ENCODE results near the gene PDILT. TPM values are rescaled to one million over a fixed set of nuclear protein-coding genes. Genes with fewer than 3 reads are reported as not detected.
"Not testable (repeated sequence)": the region's sequence is repeated elsewhere in the genome, so short reads cannot be mapped to it uniquely, and the experiment has no call there.

Gene PDILT
- not detected for total RNA-seq

- intact Hi-C loops (cut with DNase I; ENCODE audit: low total_unique reads) = no loop called here
- no peaks in the 10 kb centered on the region for H3K27me3 ChIP-seq
- H3K4me1 ChIP-seq = no peaks in the 10 kb centered on the region
Measured at GRCh38 chr16:20404637-20405036, at the start of gene PDILT. TSS of gene PDILT (minus strand) at chr16:20404737. CDS start at chr16:20399300, 5,437 bp downstream.

GRCh38 chr16:20453633-20454032 is 49.1 kb upstream of the PDILT start:
- intact Hi-C loops (cut with DNase I; ENCODE audit: low total_unique reads); DNase-seq (ENCODE audit: low spot score in 2 of 2); H3K27me3 ChIP-seq; H3K4me3 ChIP-seq; H3K27ac ChIP-seq; H3K36me3 ChIP-seq; H3K4me1 ChIP-seq; H3K9me3 ChIP-seq: not testable (repeated sequence)

More at GRCh38 chr16:20404637-20405036, at the start of gene PDILT:
- no peaks in the 10 kb centered on the region for H3K36me3 ChIP-seq
- no peaks in the 10 kb centered on the region for H3K9me3 ChIP-seq
- no peak for DNase-seq (ENCODE audit: low spot score in 2 of 2)
- no peak for TF ChIP-seq POLR2AphosphoS5 (IDR thresholded peaks at IDR 0.05)
- no peak for TF ChIP-seq POLR2A (IDR thresholded peaks at IDR 0.05)
- no peak for TF ChIP-seq CTCF (IDR thresholded peaks at IDR 0.05)
- no peak within 1 kb of the TSS for H3K4me3 ChIP-seq
- H3K27ac ChIP-seq = no peak within 1 kb of the TSS

- H3K4me3 ChIP-seq; H3K9me3 ChIP-seq; DNase-seq (ENCODE audit: low spot score in 2 of 2); H3K27me3 ChIP-seq; H3K36me3 ChIP-seq; H3K4me1 ChIP-seq; intact Hi-C loops (cut with DNase I; ENCODE audit: low total_unique reads); H3K27ac ChIP-seq: not testable (repeated sequence)
Measured at GRCh38 chr16:20451364-20451763, 46.8 kb upstream of the PDILT start, which contains the start of gene ACSM2A. TSS of gene ACSM2A (plus strand) at chr16:20451521. CDS start at chr16:20460115, 8,594 bp downstream.

GRCh38 chr16:20446652-20447393 is 42.3 kb upstream of the PDILT start:
- H3K36me3 ChIP-seq; H3K4me1 ChIP-seq; intact Hi-C loops (cut with DNase I; ENCODE audit: low total_unique reads); H3K9me3 ChIP-seq; H3K4me3 ChIP-seq; H3K27me3 ChIP-seq; H3K27ac ChIP-seq; DNase-seq (ENCODE audit: low spot score in 2 of 2): not testable (repeated sequence)

GRCh38 chr16:20441859-20442258 is 37.3 kb upstream of the PDILT start:
- H3K4me3 ChIP-seq; H3K36me3 ChIP-seq; H3K9me3 ChIP-seq; H3K27ac ChIP-seq; DNase-seq (ENCODE audit: low spot score in 2 of 2); H3K27me3 ChIP-seq; intact Hi-C loops (cut with DNase I; ENCODE audit: low total_unique reads); H3K4me1 ChIP-seq: not testable (repeated sequence)

GRCh38 chr16:20441191-20441590 is 36.7 kb upstream of the PDILT start:
- no peak overlapping the region for H3K27ac ChIP-seq
- intact Hi-C loops (cut with DNase I; ENCODE audit: low total_unique reads) = no loop called here
- H3K27me3 ChIP-seq = no peaks in the 10 kb centered on the region
- no peaks in the 10 kb centered on the region for H3K4me1 ChIP-seq
- H3K36me3 ChIP-seq = no peaks in the 10 kb centered on the region
- no peak for TF ChIP-seq CTCF (IDR thresholded peaks at IDR 0.05)
- TF ChIP-seq POLR2A (IDR thresholded peaks at IDR 0.05) = no peak
- no peak for TF ChIP-seq POLR2AphosphoS5 (IDR thresholded peaks at IDR 0.05)
- no peak overlapping the region for H3K4me3 ChIP-seq
- H3K9me3 ChIP-seq = no peaks in the 10 kb centered on the region
- DNase-seq (ENCODE audit: low spot score in 2 of 2) = no peak

- H3K9me3 ChIP-seq; intact Hi-C loops (cut with DNase I; ENCODE audit: low total_unique reads): not testable (repeated sequence)
- peak overlapping the region; percentile 48 to 84 for H3K27ac ChIP-seq
Measured at GRCh38 chr16:20440731-20441130, 36.2 kb upstream of the PDILT start.

GRCh38 chr16:20439820-20440231 is 35.3 kb upstream of the PDILT start:
- TF ChIP-seq POLR2AphosphoS5 (IDR thresholded peaks at IDR 0.05) = peak in 1 of 3 donors; percentile 88
- H3K36me3 ChIP-seq; H3K4me3 ChIP-seq; intact Hi-C loops (cut with DNase I; ENCODE audit: low total_unique reads); H3K4me1 ChIP-seq; H3K9me3 ChIP-seq; H3K27me3 ChIP-seq: not testable (repeated sequence)
- peak; percentile 52 to 76 for DNase-seq (ENCODE audit: low spot score in 2 of 2)
- H3K27ac ChIP-seq = peak overlapping the region; percentile 36 to 63

More at GRCh38 chr16:20440731-20441130, 36.2 kb upstream of the PDILT start:
- H3K4me3 ChIP-seq; H3K4me1 ChIP-seq; DNase-seq (ENCODE audit: low spot score in 2 of 2); H3K36me3 ChIP-seq; H3K27me3 ChIP-seq: not testable (repeated sequence)

- H3K27me3 ChIP-seq; DNase-seq (ENCODE audit: low spot score in 2 of 2); intact Hi-C loops (cut with DNase I; ENCODE audit: low total_unique reads); H3K4me1 ChIP-seq; H3K36me3 ChIP-seq; H3K4me3 ChIP-seq; H3K9me3 ChIP-seq: not testable (repeated sequence)
- H3K27ac ChIP-seq = peak overlapping the region in 1 of 2 donors; percentile 63
Measured at GRCh38 chr16:20438950-20439349, 34.4 kb upstream of the PDILT start.
